SH-SY5Y (cell line): ENCODE data around the gene ATP2C1.

Source experiments
- GATA2 ChIP-seq: IDR thresholded peaks from 2 replicates; pipeline ENCODE4 v1.6.1; 2011; ENCODE audit warnings: mild to moderate bottlenecking, low read depth, low read length
- GATA3 ChIP-seq: IDR thresholded peaks from 2 replicates; pipeline ENCODE4 v1.6.1; 2011; ENCODE audit warnings: low read depth, mild to moderate bottlenecking, low read length, moderate library complexity

DNA sequence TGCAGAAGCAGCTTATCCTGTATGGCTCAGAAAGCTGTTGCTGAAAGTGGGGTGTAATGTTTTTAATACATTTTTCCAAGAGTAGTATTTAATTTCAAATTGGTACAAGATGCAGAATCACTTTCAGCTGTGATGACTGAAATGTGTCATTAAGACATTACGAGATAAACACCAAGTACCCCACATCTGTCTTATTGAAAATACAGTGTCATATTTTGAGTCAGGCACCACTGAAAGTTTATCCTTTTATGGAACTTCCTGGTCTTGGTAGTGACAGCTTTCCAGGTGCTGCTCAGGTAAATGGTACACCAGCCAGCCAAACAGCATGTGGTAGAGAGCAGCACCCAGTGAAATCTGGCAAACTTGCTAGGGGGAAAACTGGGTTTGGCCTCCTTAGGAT is 115.8 kb downstream of the ATP2C1 start:
- TF ChIP-seq GATA2 (no peak), GATA3 (no peak)
